ENCODE results near the gene MKI67.

Gene MKI67

GRCh38 chr10:128047991-128048818 lies 78.0 kb downstream of the MKI67 start:
- no peak for DNase-seq

GRCh38 chr10:128047351-128047750 lies 78.9 kb downstream of the MKI67 start:
- DNase-seq, result no peak

- no peak for DNase-seq
Measured at GRCh38 chr10:128046953-128047290, 79.3 kb downstream of the MKI67 start.
